Left ventricle myocardium inferior (tissue), 1 donor: ENCODE measurements around the gene PIK3C2G. TPM values are rescaled to one million over a fixed set of nuclear protein-coding genes. Genes with fewer than 3 reads are reported as not detected.

Experiments
- DNase-seq: peaks from one replicate; pipeline ENCODE4 v3.0.0-alpha.2; 2020
- H3K27ac ChIP-seq: fragments of 200-600 bp; replicated peaks from 2 replicates; pipeline ENCODE4 v1.8.0; 2021
- H3K27me3 ChIP-seq: fragments of 200-600 bp; 2 replicates; pipeline ENCODE4 v1.8.0; 2021; ENCODE audit warnings: low read depth
- H3K36me3 ChIP-seq: fragments of 200-600 bp; 2 replicates; pipeline ENCODE4 v1.8.0; 2021
- H3K4me1 ChIP-seq: fragments of 200-600 bp; 2 replicates; pipeline ENCODE4 v1.8.0; 2021
- H3K4me3 ChIP-seq: fragments of 200-600 bp; 2 replicates; pipeline ENCODE4 v1.8.0; 2021; ENCODE audit warnings: mild to moderate bottlenecking, moderate library complexity
- H3K9me3 ChIP-seq: fragments of 200-600 bp; replicated peaks from 2 replicates; pipeline ENCODE4 v1.8.0; 2021
- intact Hi-C: fragments of 100-400 bp; cut with micrococcal nuclease; formaldehyde crosslinking; loops from one replicate; pipeline ENCODE4 v1.11.0; 2022
- total RNA-seq: library from RNA; stranded (reverse); fragmentation: NEBNext Ultra II Directional; extraction: Animal tissue kit (Norgen Biotek cat#: 25700); gene quantifications from one replicate; pipeline ENCODE4 v1.2.1, GENCODE V29; 2021
- TF ChIP-seq, protein P1 (sequence below): fragments of 200-600 bp; IDR thresholded peaks from 2 replicates; pipeline ENCODE4 v1.8.0; 2021; ENCODE audit warnings: antibody characterized with exemption, mild to moderate bottlenecking, borderline replicate concordance
- donor health status: DM: no; HTN: yes; CAD: no; lungs with severe emphysema.

Gene PIK3C2G
- total RNA-seq, 1 donor from 2014 or later, result not detected

DNA sequence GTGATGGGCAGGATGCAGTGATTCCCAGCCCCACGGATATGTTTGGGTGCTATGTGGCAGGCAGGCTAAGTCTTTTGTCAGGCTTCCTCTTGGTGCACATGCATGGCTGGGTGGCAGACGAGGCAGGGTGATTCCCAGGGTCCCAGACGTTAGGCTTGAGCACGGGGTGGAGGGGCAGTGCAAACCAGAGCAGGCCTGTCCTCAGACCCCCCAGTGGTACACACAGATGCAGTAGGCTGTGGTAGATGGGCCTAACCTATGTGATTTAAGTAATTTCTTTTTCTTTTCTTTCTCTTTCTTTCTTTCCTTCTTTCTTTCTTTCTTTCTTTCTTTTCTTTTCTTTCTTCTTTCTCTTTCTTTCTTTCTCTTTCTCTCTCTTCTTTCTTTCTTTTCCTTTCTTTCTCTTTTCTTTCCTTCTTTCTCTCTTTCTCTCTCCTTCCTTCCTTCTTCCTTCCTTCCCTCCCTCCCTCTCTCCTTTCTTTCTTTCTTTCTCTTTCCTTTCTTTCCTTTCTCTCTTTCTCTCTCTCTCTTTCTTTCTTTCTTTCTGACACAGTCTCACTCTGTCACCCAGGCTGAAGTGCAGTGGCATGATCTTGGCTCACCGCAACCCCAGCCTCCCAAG is 41.6 kb downstream of the PIK3C2G start:
- Histone ChIP-seq H3K27ac (no peak overlapping the region), H3K9me3 (peaks cover 28% of the 10 kb centered on the region), H3K36me3 (no peaks in the 10 kb centered on the region), H3K4me3 (no peak overlapping the region), H3K4me1 (no peaks in the 10 kb centered on the region), H3K27me3 (no peaks in the 10 kb centered on the region)
- TF ChIP-seq, protein P1, sequence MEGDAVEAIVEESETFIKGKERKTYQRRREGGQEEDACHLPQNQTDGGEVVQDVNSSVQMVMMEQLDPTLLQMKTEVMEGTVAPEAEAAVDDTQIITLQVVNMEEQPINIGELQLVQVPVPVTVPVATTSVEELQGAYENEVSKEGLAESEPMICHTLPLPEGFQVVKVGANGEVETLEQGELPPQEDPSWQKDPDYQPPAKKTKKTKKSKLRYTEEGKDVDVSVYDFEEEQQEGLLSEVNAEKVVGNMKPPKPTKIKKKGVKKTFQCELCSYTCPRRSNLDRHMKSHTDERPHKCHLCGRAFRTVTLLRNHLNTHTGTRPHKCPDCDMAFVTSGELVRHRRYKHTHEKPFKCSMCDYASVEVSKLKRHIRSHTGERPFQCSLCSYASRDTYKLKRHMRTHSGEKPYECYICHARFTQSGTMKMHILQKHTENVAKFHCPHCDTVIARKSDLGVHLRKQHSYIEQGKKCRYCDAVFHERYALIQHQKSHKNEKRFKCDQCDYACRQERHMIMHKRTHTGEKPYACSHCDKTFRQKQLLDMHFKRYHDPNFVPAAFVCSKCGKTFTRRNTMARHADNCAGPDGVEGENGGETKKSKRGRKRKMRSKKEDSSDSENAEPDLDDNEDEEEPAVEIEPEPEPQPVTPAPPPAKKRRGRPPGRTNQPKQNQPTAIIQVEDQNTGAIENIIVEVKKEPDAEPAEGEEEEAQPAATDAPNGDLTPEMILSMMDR, result no peak
- intact Hi-C loops, result no loop called here
- no peak for DNase-seq

- H3K27ac ChIP-seq, result no peak overlapping the region
- no peaks in the 10 kb centered on the region for H3K27me3 ChIP-seq
- intact Hi-C loops, result no loop called here
- TF ChIP-seq, protein P1, result no peak
- no peaks in the 10 kb centered on the region for H3K4me1 ChIP-seq
- H3K9me3 ChIP-seq, result peaks cover 28% of the 10 kb centered on the region
- no peak for DNase-seq
- no peaks in the 10 kb centered on the region for H3K36me3 ChIP-seq
- H3K4me3 ChIP-seq, result no peak overlapping the region
These were observed 43.3 kb downstream of the PIK3C2G start for GRCh38 chr12:18304609-18305008.

GRCh38 chr12:18306311-18306710 is 45.0 kb downstream of the PIK3C2G start:
- no peak overlapping the region for H3K4me3 ChIP-seq
- no peak overlapping the region for H3K27ac ChIP-seq
- intact Hi-C loops, result no loop called here
- H3K4me1 ChIP-seq, result no peaks in the 10 kb centered on the region
- H3K9me3 ChIP-seq, result peaks cover 12% of the 10 kb centered on the region
- H3K27me3 ChIP-seq, result no peaks in the 10 kb centered on the region
- TF ChIP-seq, protein P1, result no peak
- DNase-seq, result no peak
- no peaks in the 10 kb centered on the region for H3K36me3 ChIP-seq

GRCh38 chr12:18313306-18313705 is 52.0 kb downstream of the PIK3C2G start:
- H3K27ac ChIP-seq, result no peak overlapping the region
- TF ChIP-seq, protein P1, result no peak
- intact Hi-C loops, result no loop called here

GRCh38 chr12:18320036-18320617 is 58.8 kb downstream of the PIK3C2G start:
- no peak for DNase-seq
- intact Hi-C loops, result no loop called here
- TF ChIP-seq, protein P1, result peak; percentile 62

More at GRCh38 chr12:18313306-18313705, 52.0 kb downstream of the PIK3C2G start:
- Histone ChIP-seq H3K4me3 (no peak overlapping the region), H3K4me1 (no peaks in the 10 kb centered on the region), H3K27me3 (no peaks in the 10 kb centered on the region), H3K9me3 (no peaks in the 10 kb centered on the region), H3K36me3 (no peaks in the 10 kb centered on the region)
- DNase-seq, result no peak

More at GRCh38 chr12:18320036-18320617, 58.8 kb downstream of the PIK3C2G start:
- H3K4me1 ChIP-seq, result no peaks in the 10 kb centered on the region
- no peaks in the 10 kb centered on the region for H3K9me3 ChIP-seq
- H3K4me3 ChIP-seq, result no peak overlapping the region
- H3K27ac ChIP-seq, result no peak overlapping the region
- no peaks in the 10 kb centered on the region for H3K27me3 ChIP-seq
- H3K36me3 ChIP-seq, result no peaks in the 10 kb centered on the region
